Smooth muscle cell (in vitro differentiated cells): Measurements from ENCODE around the gene MSL1. TPM values are rescaled to one million over a fixed set of nuclear protein-coding genes. Genes with fewer than 3 reads are reported as not detected.

Source experiments
- DNase-seq: peaks from one replicate; lab custom pipeline; 2025; ENCODE audit not compliant: unreplicated experiment; lab: John Stamatoyannopoulos, UW
- H2AFZ ChIP-seq: fragments of 200-600 bp; sonication (generic); 2 replicates; pipeline ENCODE4 v1.6.0; 2016; ENCODE audit warnings: antibody characterized with exemption, low read depth, mild to moderate bottlenecking
- H3F3A ChIP-seq: fragments of 200-600 bp; sonication (generic); 2 replicates; pipeline ENCODE4 v1.6.0; 2017; ENCODE audit warnings: antibody characterized with exemption, low read depth
- H3K27ac ChIP-seq: fragments of 200-600 bp; sonication (generic); 2 replicates; pipeline ENCODE4 v1.5.1; 2016; ENCODE audit warnings: low read depth, mild to moderate bottlenecking
- H3K27me3 ChIP-seq: fragments of 200-600 bp; sonication (generic); 2 replicates; pipeline ENCODE4 v1.6.1; 2016; ENCODE audit warnings: low read depth, mild to moderate bottlenecking
- H3K36me3 ChIP-seq: fragments of 200-600 bp; sonication (generic); 2 replicates; pipeline ENCODE4 v1.5.1; 2016; ENCODE audit warnings: low read depth
- H3K4me1 ChIP-seq: fragments of 200-600 bp; sonication (generic); 2 replicates; pipeline ENCODE4 v1.5.1; 2016; ENCODE audit warnings: low read depth
- H3K4me2 ChIP-seq: fragments of 200-600 bp; sonication (generic); 2 replicates; pipeline ENCODE4 v1.6.0; 2016; ENCODE audit warnings: mild to moderate bottlenecking
- H3K4me3 ChIP-seq: fragments of 200-600 bp; sonication (generic); 2 replicates; pipeline ENCODE4 v1.5.1; 2016; ENCODE audit warnings: mild to moderate bottlenecking
- H3K79me2 ChIP-seq: fragments of 200-600 bp; sonication (generic); 2 replicates; pipeline ENCODE4 v1.6.0; 2016; ENCODE audit warnings: low read depth, mild to moderate bottlenecking
- H3K9ac ChIP-seq: fragments of 200-600 bp; sonication (generic); 2 replicates; pipeline ENCODE4 v1.6.0; 2016; ENCODE audit warnings: low read depth
- H3K9me3 ChIP-seq: fragments of 200-600 bp; sonication (generic); replicated peaks from 2 replicates; pipeline ENCODE4 v1.5.1; 2016; ENCODE audit warnings: low read depth
- H4K20me1 ChIP-seq: fragments of 200-600 bp; sonication (generic); 2 replicates; pipeline ENCODE4 v1.6.0; 2016; ENCODE audit warnings: low read depth
- CTCF ChIP-seq: fragments of 200-600 bp; sonication (generic); IDR thresholded peaks from 2 replicates; pipeline ENCODE4 v1.5.1; 2017; ENCODE audit warnings: borderline replicate concordance, mild to moderate bottlenecking, antibody characterized with exemption; ENCODE audit not compliant: insufficient read depth, poor library complexity, severe bottlenecking
- WGBS: methylation state at CpG from one replicate; pipeline ENCODE4 v1.1.7; 2016; ENCODE audit warnings: low lambda C conversion rate; 5-methylcytosine and 5-hydroxymethylcytosine counted together
- polyA plus RNA-seq: library from polyadenylated mRNA; unstranded; fragments of >200 nt; fragmentation: Nextera tagmentation; extraction: Ambion mirVana; gene quantifications from 2 replicates; pipeline ENCODE4 v1.2.1, GENCODE V29; 2016
- total RNA-seq: library from RNA; depleted of rRNA; stranded (reverse); fragments of >200 nt; gene quantifications from 2 replicates; pipeline ENCODE4 v1.2.3, GENCODE V29; 2014

The MSL1 gene
- total and polyA plus RNA-seq, 2 experiments from 2014 or later, result 24.6 to 74.9 TPM

GRCh38 chr17:40100669-40101366 is 21.0 kb upstream of the MSL1 start:
- H3K79me2 ChIP-seq, result peaks cover 4% of the 10 kb centered on the region
- H3K27ac ChIP-seq, result peak overlapping the region; percentile 98
- peaks cover 12% of the 10 kb centered on the region for H4K20me1 ChIP-seq
- no peaks in the 10 kb centered on the region for H3K27me3 ChIP-seq
- no peak overlapping the region for H2AFZ ChIP-seq
- 1% methylated on average over 25 of the region's 25 CpGs for WGBS
- H3K4me1 ChIP-seq, result peaks cover 15% of the 10 kb centered on the region
- no peaks in the 10 kb centered on the region for H3K36me3 ChIP-seq
- peak overlapping the region; percentile 95 for H3K9ac ChIP-seq
- peak; percentile 89 for DNase-seq
- peak overlapping the region; percentile 97 for H3K4me2 ChIP-seq
- no peaks in the 10 kb centered on the region for H3K9me3 ChIP-seq
- peak overlapping the region; percentile 84 for H3K4me3 ChIP-seq
- no peak for TF ChIP-seq CTCF
- peaks cover 6% of the 10 kb centered on the region for H3F3A ChIP-seq

DNA sequence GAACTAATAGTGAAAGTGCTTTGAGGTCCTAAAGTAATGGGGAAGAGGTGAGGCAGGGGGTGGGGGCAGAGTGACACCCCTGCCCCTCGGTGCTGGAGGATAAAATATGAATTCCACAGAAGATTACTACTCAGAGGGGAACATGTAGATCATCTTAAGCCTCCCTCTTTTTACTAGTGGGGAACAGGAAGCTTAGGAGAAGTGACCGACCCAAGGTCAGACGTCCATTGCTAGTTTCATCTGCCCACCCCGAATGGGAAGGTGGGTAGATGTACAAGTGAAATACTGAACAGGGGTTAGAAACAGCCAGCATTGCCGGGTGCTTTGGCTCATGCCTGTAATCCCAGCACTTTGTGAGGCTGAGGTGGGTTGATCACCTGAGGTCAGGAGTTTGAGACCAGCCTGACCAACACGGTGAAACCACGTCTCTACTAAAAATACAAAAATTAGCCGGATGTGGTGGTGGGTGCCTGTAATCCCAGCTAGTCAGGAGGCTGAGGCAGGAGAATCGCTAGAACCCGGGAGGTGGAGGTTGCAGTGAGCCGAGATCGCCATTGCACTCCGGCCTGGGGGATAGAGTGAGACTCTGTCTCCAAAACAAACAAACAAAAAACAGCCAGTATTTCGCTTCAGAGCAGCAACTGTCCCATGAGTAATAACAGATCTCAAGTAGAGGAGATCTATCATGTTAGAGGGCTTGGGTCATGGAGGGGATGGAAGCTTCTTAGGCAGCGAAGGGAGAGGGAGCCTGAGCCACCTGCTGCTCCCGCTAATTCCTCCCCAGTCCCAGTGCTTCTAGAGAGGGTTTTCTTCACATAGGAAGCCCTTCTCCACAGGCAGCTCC is 20.2 kb upstream of the MSL1 start:
- no peak overlapping the region for H3K4me3 ChIP-seq
- no peaks in the 10 kb centered on the region for H3K9me3 ChIP-seq
- H3K9ac ChIP-seq, result peak overlapping the region; percentile 95
- H3K4me1 ChIP-seq, result peaks cover 20% of the 10 kb centered on the region
- no peak overlapping the region for H2AFZ ChIP-seq
- no peaks in the 10 kb centered on the region for H3K36me3 ChIP-seq
- H3K79me2 ChIP-seq, result peaks cover 4% of the 10 kb centered on the region
- H4K20me1 ChIP-seq, result peaks cover 8% of the 10 kb centered on the region
- peak overlapping the region; percentile 85 for H3K4me2 ChIP-seq
- TF ChIP-seq CTCF, result no peak
- H3F3A ChIP-seq, result peaks cover 12% of the 10 kb centered on the region
- 83% methylated on average over 16 of the region's 16 CpGs for WGBS
- peak overlapping the region; percentile 98 for H3K27ac ChIP-seq
- no peaks in the 10 kb centered on the region for H3K27me3 ChIP-seq
- DNase-seq, result no peak

- Histone ChIP-seq H4K20me1 (no peaks in the 10 kb centered on the region), H3K36me3 (no peaks in the 10 kb centered on the region), H3K9ac (no peak overlapping the region), H3K27ac (no peak overlapping the region), H3K27me3 (no peaks in the 10 kb centered on the region), H3K4me3 (no peak overlapping the region), H3F3A (peaks cover 22% of the 10 kb centered on the region), H3K4me2 (no peak overlapping the region), H2AFZ (no peak overlapping the region), H3K4me1 (peaks cover 32% of the 10 kb centered on the region), H3K9me3 (no peaks in the 10 kb centered on the region), H3K79me2 (peaks cover 4% of the 10 kb centered on the region)
- WGBS, result 70% methylated on average over 3 of the region's 3 CpGs
- TF ChIP-seq CTCF, result no peak
- no peak for DNase-seq
These were observed 18.6 kb upstream of the MSL1 start for GRCh38 chr17:40103071-40103661.
